SKM-1 (cell line): ENCODE data around the gene PPP2R3A.

ENCODE experiments used
- DNase-seq: peaks from one replicate; lab custom pipeline; 2025; ENCODE audit not compliant: unreplicated experiment; lab: John Stamatoyannopoulos, UW

Gene PPP2R3A

DNA sequence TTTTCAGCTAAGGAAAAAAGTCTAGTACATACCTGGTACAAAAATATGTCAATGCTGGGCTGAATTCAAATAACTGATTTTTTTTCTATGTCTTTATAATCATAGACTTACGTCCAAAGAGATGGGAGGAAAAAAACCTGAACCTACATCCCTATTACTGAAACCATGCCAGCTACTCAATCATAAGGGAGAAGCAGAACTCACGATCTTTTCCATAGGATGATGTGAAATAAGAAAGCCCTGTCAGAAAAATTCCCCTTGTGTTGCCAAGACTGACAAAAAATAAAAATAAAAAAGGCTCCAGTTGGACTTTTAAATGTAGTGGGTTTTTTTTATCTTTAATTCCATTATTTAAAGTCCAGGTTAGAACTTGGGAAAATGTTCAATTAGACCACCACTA is 227.3 kb downstream of the PPP2R3A start:
- no peak for DNase-seq

DNA sequence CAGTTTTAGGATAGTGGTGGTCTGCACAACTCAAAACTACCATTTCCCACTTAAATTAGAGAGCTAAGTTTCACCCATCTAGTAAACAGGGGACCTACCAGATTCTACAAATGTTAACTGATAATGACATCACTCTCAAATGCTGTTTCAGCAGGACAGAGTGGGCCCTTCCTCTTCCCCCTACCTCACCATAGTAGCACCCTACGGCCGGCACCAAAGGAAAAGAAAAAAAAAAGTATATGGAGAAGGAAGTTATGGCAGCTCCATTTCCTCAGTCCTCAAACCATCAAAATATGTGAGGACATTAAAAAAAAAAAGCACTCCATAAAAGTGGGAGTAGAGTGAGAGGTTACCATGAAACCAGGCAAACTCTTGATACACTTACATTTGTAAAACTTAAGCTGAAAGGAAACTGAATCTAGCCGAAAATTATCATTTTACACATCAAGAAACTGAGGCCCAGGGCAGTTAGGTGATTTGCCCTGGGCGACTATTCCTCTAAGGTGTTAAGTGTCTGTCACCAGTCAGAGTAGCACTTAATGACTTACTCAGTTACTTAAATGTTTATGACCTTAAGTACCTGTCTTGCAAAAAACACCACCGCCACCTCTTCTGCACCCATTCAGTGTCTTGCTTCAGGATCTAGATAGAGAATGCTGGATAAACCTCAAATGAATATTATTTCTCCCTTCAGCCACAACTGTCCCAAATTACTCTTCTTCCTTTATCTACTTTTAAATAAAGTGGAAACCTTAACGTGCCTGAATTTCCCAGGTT is 227.9 kb downstream of the PPP2R3A start:
- no peak for DNase-seq

DNA sequence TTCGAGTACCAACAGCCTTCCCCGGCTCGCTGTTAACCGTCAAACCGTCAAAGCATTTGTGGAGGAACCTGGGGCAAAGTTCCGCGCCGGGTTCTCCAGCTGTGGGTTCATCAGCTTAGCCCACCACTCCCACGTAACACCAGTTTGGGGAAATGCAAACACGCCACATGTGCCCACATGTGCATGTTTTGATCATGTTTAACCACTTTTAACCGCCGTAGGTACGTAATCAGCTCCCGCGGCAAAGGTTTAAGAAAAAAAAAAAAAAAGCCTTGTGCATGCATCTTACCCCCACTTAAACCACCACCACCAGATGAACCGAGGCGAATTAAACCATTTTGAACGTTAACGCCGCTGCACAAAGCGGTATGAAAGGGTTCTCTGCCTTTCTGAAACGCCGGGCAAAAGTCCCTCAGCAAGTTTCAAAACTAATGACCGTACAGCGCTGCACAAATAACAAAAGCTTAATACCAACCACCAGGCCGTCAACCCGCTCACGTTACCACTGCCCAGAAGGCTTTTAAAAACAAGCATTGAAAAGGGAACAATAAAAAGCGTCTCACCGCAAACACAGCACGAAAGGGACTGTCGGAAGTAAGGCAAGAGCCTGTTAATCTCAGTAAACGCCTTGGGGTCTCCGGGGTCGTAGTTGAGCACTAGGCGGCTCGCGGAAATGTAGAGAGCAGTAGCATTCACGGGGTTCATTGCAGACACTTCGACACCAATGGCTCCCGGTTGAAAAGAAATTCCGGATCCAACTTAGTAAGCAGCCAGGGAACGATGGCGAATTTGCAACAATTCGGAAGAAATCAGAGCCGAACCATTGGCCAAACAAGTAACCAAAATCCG is 229.1 kb downstream of the PPP2R3A start:
- DNase-seq: no peak

DNA sequence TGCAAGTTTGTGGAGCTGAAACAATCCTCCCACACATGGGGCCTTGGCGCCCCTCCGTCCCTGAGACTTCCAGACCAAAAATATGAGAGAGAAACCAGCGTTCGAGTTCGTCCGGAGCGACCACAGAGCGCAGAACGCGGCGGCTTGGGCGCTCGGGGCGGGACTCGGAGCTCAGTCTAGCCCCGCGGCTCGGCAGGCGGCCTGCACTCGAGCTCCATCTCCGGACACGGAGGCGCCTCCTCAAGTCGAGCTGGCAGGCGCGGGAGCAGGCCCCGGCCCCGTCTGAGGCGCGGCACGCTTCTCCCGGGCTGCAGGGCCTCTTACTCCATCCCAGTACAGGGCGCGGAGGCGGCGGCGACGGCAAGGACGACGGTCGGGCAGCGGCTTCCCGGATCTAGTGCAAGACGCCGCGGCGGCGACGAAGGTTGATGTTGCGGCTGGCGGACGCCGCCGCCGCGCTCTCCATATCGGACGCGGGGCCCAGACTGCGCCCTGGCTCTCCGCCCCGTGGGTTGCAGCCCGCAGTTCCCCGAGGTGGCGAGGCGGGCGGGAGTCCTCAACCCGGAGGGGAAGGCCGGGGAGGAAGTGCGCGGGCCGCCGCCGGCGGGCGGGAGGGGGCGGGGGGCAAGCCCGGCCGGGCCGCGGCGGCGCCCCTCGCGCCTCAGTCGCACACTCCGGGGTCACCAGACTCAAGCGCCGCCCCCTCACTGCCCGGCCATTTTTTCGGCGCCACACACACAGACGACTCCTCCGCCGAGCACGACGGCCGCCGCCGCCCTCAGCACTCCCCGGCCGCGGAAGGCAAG is 229.9 kb downstream of the PPP2R3A start:
- peak; percentile 41 for DNase-seq

DNA sequence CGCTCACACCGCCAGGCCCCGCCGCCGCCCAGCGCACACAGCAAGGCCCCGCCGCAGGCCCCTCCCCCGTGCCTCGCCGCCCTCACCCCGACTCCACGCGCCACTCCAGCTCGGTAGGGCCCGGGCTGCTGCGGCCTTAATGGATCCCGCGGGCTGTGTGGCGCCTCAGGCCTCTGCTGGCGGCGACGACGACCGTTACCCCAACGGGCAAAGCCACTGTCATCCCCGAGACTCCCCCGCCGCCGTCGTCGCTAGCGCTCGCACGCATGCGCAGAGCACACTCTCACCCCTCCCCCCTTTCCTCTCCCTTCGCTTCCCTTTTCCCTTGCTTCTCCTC is 230.5 kb downstream of the PPP2R3A start, which contains the start of gene MSL2:
Gene MSL2 (minus strand): TSS at position 272 of the 337 bp plus-strand sequence. CDS start 1,222 bp downstream, outside the sequence.
- DNase-seq: no peak

DNA sequence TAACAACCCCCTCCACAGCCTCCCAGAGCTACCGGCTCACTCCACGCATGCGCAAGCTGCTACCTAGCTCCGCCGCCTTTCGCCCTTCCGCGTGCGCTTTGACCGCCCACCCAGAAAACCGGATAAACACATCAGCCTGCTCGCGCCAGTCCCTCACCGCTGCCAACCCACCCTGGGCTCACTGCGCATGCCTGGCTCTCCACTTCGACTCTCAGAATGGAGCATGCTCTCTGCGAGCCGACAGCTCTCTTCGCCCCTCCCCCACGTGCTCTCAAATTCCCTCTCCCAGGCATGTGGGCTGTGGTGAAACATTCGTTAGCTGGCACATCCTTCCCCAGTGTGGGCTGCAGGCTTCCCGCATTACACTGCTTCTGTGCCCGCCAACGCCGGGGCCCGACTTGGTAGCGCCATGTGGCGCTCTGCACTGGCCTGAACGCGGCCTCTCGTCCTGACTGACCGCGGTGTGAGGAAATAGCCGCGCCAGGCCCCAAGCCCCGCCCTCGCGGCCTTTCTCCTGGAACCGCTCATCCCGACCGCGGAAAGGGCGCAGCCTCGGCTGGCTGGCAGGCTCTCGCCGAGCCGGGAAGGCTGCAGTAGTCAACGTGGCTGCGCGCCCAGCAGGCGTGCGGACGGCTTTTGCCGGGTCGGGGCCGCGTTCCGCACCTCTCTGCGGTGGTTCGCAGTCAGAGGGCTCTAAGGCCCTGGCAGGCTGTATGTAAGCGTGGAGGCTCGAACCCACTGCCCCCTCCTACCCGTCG is 231.1 kb downstream of the PPP2R3A start:
- DNase-seq: peak; percentile 99

DNA sequence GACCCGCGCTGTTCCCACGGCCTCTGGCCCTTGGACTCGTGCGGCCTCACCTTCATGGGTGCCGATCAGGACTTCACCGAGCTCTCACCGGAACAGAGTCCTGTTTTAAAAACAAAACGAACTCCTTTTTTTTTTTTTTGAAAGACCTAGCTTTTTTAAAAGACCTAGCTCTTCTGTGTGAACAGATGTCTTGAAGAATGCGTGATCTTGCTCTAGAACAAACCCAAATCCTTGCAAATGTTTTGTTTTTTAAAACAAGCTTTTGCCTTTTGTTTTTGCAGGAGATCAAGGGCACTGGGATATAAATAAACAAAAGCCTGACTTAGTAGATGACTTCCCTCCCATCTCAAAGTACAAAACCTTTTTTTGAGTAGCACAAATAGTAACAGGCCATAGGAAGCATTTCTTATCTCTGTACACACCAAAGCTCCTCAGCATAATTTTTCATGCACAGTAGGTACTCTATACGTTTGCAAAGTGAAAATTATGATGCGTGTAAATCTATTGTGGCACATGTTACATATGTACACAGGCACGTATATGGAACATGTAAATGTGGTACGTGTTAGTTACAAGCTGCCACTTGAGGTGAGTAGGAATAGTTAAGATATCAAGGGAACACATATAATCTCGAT is 231.7 kb downstream of the PPP2R3A start:
- no peak for DNase-seq
